ENCODE results near the gene ATXN10.

ATXN10 gene

GRCh38 chr22:45866126-45866645 is 194.6 kb downstream of the ATXN10 start:
- DNase-seq: no peak

GRCh38 chr22:45866646-45867117 is 195.0 kb downstream of the ATXN10 start:
- DNase-seq: no peak

GRCh38 chr22:45867118-45867905 is 195.7 kb downstream of the ATXN10 start:
- DNase-seq: no peak

- DNase-seq: no peak
Measured at GRCh38 chr22:45867906-45868555, 196.4 kb downstream of the ATXN10 start.

GRCh38 chr22:45868571-45869339 is 197.1 kb downstream of the ATXN10 start:
- no peak for DNase-seq

GRCh38 chr22:45869340-45869847 is 197.8 kb downstream of the ATXN10 start:
- no peak for DNase-seq

GRCh38 chr22:45870011-45870410 is 198.4 kb downstream of the ATXN10 start:
- DNase-seq: no peak

- DNase-seq: no peak
Measured at GRCh38 chr22:45871721-45872120, 200.1 kb downstream of the ATXN10 start.

GRCh38 chr22:45872659-45873263 is 201.1 kb downstream of the ATXN10 start:
- DNase-seq: no peak

- DNase-seq: no peak
Measured at GRCh38 chr22:45876136-45877035, 204.8 kb downstream of the ATXN10 start.

GRCh38 chr22:45877036-45877380 is 205.4 kb downstream of the ATXN10 start:
- no peak for DNase-seq

GRCh38 chr22:45877651-45878050 is 206.0 kb downstream of the ATXN10 start:
- no peak for DNase-seq

- peak; percentile 47 for DNase-seq
Measured at GRCh38 chr22:45878051-45878781, 206.6 kb downstream of the ATXN10 start.

GRCh38 chr22:45878901-45879551 is 207.4 kb downstream of the ATXN10 start:
- DNase-seq: no peak

- no peak for DNase-seq
Measured at GRCh38 chr22:45879552-45879949, 207.9 kb downstream of the ATXN10 start.

- no peak for DNase-seq
Measured at GRCh38 chr22:45880091-45880715, 208.6 kb downstream of the ATXN10 start.

- DNase-seq: no peak
Measured at GRCh38 chr22:45880716-45881523, 209.3 kb downstream of the ATXN10 start.

GRCh38 chr22:45881524-45881875 is 209.9 kb downstream of the ATXN10 start:
- DNase-seq: no peak
